ENCODE measurements around the gene COL13A1. TPM values are rescaled to one million over a fixed set of nuclear protein-coding genes. Genes with fewer than 3 reads are reported as not detected.

The COL13A1 gene
- total and polyA plus RNA-seq, 10 donors: 4.1 to 16.1 (median 9.5) TPM

GRCh38 chr10:69963835-69964710, 162.4 kb downstream of the COL13A1 start:
- TF ChIP-seq POLR2AphosphoS5 (IDR thresholded peaks at IDR 0.05) (no peak), CTCF (IDR thresholded peaks at IDR 0.05 in 8 of 11, conservative IDR thresholded peaks at IDR 0.05 in 3 of 11) (no peak), POLR2A (IDR thresholded peaks at IDR 0.05) (no peak)
- intact Hi-C loops (cut with DNase I; ENCODE audit: low total_unique reads): no loop called here
- Histone ChIP-seq H3K4me3 (no peak overlapping the region), H3K9me3 (no peaks in the 10 kb centered on the region), H3K27ac (no peak overlapping the region), H3K27me3 (replicated peaks in 1 of 7) (peaks cover 0 to 18% (median 0%) of the 10 kb centered on the region in 7 donors), H3K4me1 (peaks cover 0 to 27% (median 8%) of the 10 kb centered on the region in 6 donors), H3K36me3 (no peaks in the 10 kb centered on the region)
- DNase-seq: no peak
- 76 to 93% (median 90%) methylated on average over 10 to 13 of the region's 13 CpGs for WGBS, 5 donors

DNA sequence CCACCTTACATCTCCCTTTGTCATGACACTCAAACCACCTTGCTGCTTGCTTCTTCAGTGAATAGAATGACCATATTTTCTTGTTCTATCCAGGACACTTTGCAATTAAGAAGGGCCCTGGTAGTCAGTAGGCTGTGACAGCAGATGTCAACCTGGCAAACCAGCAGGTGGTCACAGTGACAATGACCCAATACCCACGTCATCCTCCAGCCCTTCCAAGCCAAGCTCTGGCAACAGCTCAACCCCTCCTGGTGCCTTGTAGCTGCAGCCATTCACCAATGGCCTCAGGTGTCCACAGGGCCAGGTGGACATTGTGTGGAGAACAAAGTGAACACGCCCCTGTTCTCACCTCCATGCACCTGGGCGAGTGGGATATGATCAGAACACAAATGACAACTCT, 163.4 kb downstream of the COL13A1 start:
- no peaks in the 10 kb centered on the region for H3K36me3 ChIP-seq
- WGBS, 5 donors: 68 to 92% (median 79%) methylated on average over 3 of the region's 3 CpGs
- H3K4me1 ChIP-seq: peaks cover 0 to 19% (median 5%) of the 10 kb centered on the region in 6 donors
- H3K27ac ChIP-seq: no peak overlapping the region
- H3K4me3 ChIP-seq: no peak overlapping the region
- no peak for DNase-seq
- intact Hi-C loops (cut with DNase I; ENCODE audit: low total_unique reads): no loop called here
- TF ChIP-seq POLR2A (IDR thresholded peaks at IDR 0.05) (no peak), POLR2AphosphoS5 (IDR thresholded peaks at IDR 0.05) (no peak), CTCF (IDR thresholded peaks at IDR 0.05 in 8 of 11, conservative IDR thresholded peaks at IDR 0.05 in 3 of 11) (no peak)
- peaks cover 0 to 20% (median 0%) of the 10 kb centered on the region in 7 donors for H3K27me3 ChIP-seq (replicated peaks in 1 of 7)
- no peaks in the 10 kb centered on the region for H3K9me3 ChIP-seq

GRCh38 chr10:69965919-69966662, 164.4 kb downstream of the COL13A1 start:
- H3K4me3 ChIP-seq: no peak overlapping the region
- DNase-seq: no peak
- intact Hi-C loops (cut with DNase I; ENCODE audit: low total_unique reads): no loop called here
- peaks cover 0 to 22% (median 0%) of the 10 kb centered on the region in 7 donors for H3K27me3 ChIP-seq (replicated peaks in 1 of 7)
- 75 to 88% (median 77%) methylated on average over 14 of the region's 14 CpGs for WGBS, 5 donors
- TF ChIP-seq POLR2A (IDR thresholded peaks at IDR 0.05) (no peak), CTCF (IDR thresholded peaks at IDR 0.05 in 8 of 11, conservative IDR thresholded peaks at IDR 0.05 in 3 of 11) (no peak), POLR2AphosphoS5 (IDR thresholded peaks at IDR 0.05) (no peak)
- no peaks in the 10 kb centered on the region for H3K36me3 ChIP-seq
- no peak overlapping the region for H3K27ac ChIP-seq
- no peaks in the 10 kb centered on the region for H3K9me3 ChIP-seq
- peaks cover 0 to 9% (median 0%) of the 10 kb centered on the region in 6 donors for H3K4me1 ChIP-seq

- intact Hi-C loops (cut with DNase I; ENCODE audit: low total_unique reads): no loop called here
- no peak overlapping the region for H3K27ac ChIP-seq
- no peak overlapping the region for H3K4me3 ChIP-seq
- TF ChIP-seq POLR2AphosphoS5 (IDR thresholded peaks at IDR 0.05) (no peak), POLR2A (IDR thresholded peaks at IDR 0.05) (no peak), CTCF (IDR thresholded peaks at IDR 0.05 in 8 of 11, conservative IDR thresholded peaks at IDR 0.05 in 3 of 11) (no peak)
- 60 to 71% (median 63%) methylated on average over 3 of the region's 3 CpGs for WGBS, 5 donors
- no peaks in the 10 kb centered on the region for H3K4me1 ChIP-seq
- DNase-seq: no peak
- peaks cover 0 to 12% (median 0%) of the 10 kb centered on the region in 7 donors for H3K27me3 ChIP-seq (replicated peaks in 1 of 7)
- H3K9me3 ChIP-seq: no peaks in the 10 kb centered on the region
- H3K36me3 ChIP-seq: no peaks in the 10 kb centered on the region
These were observed 167.1 kb downstream of the COL13A1 start for GRCh38 chr10:69968830-69969229.
